ENCODE data around the gene VAPB. TPM values are rescaled to one million over a fixed set of nuclear protein-coding genes. Genes with fewer than 3 reads are reported as not detected.
"Not testable (repeated sequence)": the region's sequence is repeated elsewhere in the genome, so short reads cannot be mapped to it uniquely, and the experiment has no call there.

The VAPB gene
- total RNA-seq, 8 experiments from 2014 or later = 11.2 to 30.0 (median 23.1) TPM

DNA sequence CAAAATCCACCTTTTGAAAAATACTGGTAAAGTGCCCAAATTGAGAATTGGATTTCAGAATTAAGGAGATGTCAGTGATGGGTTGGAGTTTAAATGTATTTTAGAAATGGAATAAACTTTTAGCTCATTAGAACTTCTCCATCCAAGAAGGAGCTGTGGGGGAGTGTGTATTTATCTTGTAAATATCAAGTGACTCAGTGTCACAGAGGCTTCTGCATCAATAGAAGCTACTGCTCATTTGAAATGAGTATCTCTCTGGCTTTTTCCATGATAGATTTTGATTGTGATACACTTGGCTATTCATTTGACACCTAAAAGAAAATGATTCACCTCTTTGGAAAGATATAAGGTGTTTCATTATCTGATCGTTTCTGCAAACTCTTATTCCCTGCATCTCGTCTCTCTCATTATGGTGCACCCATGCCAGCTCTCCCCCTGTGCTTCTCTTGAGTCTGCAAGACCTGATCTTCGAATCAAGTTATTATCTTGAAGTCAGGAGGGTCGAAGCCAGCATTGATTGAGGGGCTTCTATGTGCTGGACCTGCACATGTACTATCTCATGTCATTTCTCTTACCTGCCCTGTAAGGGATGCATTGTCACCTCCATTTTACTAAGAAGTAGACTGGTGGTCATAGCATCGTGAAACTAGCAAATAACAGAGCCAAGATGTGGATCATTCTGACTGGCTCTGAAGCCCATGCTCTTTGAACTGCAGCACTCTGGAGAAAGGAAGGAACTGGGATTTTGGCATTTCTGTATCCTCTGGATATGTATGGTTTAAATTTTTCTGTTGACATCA lies 30.1 kb downstream of the VAPB start:
- no peak overlapping the region for H3K27ac ChIP-seq
- no peaks in the 10 kb centered on the region for H3K4me1 ChIP-seq (replicated peaks in 1 of 2)
- WGBS, 10 experiments = 17 to 100% (median 96%) methylated on average over 1 to 5 of the region's 5 CpGs; no CpG with 5 or more reads in 1 of the 10 experiments
- in situ Hi-C loops (cut with MboI; ENCODE audit: low pct_unique_long_range_greater_than_20kb in 2 of 9, low sequenced_read_pairs in 9 of 9, unreplicated experiment in 9 of 9) = no loop called here
- no peak overlapping the region for H3K4me3 ChIP-seq
- ATAC-seq (replicated peaks in 6 of 8) = no peak

DNA sequence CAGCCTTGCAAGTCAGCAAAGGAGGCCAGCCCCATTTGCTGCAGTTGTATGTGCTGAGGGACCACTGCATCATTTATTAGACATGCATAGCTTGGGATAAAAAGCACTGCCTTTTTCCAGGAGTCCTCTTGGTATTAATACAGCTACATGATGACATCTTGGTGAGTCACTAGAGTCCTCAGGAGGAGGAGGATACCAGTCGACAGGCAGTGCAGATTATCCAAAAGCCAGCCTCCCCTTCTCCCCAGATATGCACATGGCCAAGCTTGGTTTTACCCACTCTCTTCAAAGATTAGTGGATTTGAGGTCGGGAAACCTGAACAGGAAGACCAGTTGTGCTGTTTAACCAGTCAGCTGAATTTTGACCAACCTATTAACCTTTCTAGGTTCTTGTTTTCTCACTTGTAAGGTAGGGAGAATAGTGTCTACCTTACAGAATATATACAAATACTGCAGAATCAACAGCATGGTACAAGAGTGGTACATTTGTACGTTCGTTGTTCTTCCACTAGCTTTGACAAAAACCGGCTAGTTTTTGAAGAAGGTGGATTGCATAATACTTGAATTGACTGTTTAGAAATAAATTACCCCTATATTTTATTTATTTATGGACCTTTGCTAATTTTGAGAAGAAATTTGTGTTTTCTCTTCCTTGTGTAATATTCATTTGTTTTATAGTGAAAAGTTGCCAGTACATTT lies 31.9 kb downstream of the VAPB start:
- WGBS, 10 experiments = 62 to 95% (median 80%) methylated on average over 1 to 5 of the region's 5 CpGs; no CpG with 5 or more reads in 1 of the 10 experiments
- Histone ChIP-seq H3K27ac (no peak overlapping the region), H3K4me1 (replicated peaks in 1 of 2) (peaks cover 0 to 3% of the 10 kb centered on the region in 2 donors), H3K4me3 (no peak overlapping the region)
- in situ Hi-C loops (cut with MboI; ENCODE audit: low pct_unique_long_range_greater_than_20kb in 2 of 9, low sequenced_read_pairs in 9 of 9, unreplicated experiment in 9 of 9) = no loop called here
- ATAC-seq (replicated peaks in 6 of 8) = peak in 5 of 8 experiments; percentile 53 to 95 (median 74)

DNA sequence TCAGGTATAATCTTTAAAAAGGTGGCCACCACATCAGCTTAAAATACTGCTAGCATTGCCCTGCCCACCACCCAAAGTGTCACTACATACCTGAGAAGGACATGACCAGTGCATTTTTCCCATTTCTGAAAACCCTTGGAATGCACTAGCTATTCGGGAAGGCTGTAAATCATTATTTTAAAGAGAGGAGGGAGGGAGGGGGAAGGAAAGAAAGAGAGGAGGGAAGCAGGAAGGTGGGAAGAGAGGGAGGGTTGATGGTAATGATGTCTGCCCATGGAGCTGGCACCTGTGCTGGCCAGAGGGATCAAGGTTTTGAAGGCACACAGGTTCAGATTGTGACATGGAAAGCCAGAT lies 32.4 kb downstream of the VAPB start:
- in situ Hi-C loops (cut with MboI; ENCODE audit: low pct_unique_long_range_greater_than_20kb in 2 of 9, low sequenced_read_pairs in 9 of 9, unreplicated experiment in 9 of 9) = no loop called here
- Histone ChIP-seq H3K27ac (no peak overlapping the region), H3K4me1 (replicated peaks in 1 of 2) (peaks cover 0 to 3% of the 10 kb centered on the region in 2 donors), H3K4me3 (no peak overlapping the region)
- 17 to 80% (median 57%) methylated on average over 1 of the region's 1 CpG; no CpG with 5 or more reads in 5 of the 10 experiments for WGBS, 10 experiments
- ATAC-seq (replicated peaks in 6 of 8) = no peak

DNA sequence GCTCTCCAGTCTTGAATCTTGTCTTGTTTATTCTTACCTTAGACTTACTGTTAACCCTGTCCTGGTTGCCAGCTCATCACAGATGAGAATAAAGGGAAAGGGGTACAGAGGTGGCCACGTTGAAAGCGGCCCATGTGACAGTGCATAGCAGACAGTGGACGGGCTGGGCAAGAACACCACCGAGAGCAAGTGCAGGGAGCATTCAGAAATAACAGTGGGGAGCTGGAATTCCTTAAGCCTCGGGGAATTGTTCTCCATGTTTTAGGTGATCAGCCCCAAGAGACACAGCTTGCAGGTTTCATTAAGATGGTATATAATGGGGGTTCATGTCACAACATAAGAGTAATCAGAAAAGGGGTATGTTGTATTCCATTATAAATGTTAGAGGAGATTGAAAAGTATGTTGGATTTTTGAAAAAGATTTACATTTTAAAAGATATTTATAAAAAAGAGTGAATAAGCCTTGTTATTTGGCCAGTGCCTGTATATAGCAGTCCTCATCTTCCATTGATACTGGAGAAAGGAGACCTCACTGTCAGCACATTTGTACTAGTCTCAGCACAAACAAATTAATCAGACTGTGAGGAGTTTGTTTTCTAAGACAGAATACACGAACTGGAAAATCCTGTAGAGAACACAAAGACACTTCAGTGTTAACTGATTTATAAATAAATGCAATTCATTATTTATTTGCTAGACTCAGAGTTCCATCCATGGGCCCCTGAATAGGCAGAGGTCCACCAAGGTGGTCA lies 35.4 kb downstream of the VAPB start:
- Histone ChIP-seq H3K4me3 (no peak overlapping the region), H3K27ac (no peak overlapping the region), H3K4me1 (replicated peaks in 1 of 2) (peaks cover 0 to 3% of the 10 kb centered on the region in 2 donors)
- 40 to 100% (median 83%) methylated on average over 1 to 5 of the region's 6 CpGs for WGBS, 10 experiments
- peak in 1 of 8 experiments; percentile 56 for ATAC-seq (replicated peaks in 6 of 8)
- in situ Hi-C loops (cut with MboI; ENCODE audit: low pct_unique_long_range_greater_than_20kb in 2 of 9, low sequenced_read_pairs in 9 of 9, unreplicated experiment in 9 of 9) = no loop called here

DNA sequence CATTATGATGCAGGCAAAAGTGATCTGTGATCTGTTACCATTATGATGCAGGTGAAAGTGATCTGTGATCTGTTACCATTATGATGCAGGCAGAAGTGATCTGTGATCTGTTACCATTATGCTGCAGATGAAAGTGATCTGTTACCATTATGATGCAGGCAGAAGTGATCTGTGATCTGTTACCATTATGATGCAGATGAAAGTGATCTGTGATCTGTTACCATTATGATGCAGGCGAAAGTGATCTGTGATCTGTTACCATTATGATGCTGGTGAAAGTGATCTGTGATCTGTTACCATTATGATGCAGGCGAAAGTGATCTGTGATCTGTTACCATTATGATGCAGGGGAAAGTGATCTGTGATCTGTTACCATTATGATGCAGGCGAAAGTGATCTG lies 38.5 kb downstream of the VAPB start:
- WGBS, 10 experiments = 100% methylated on average over 1 to 3 of the region's 3 CpGs; no CpG with 5 or more reads in 4 of the 10 experiments
- not testable (repeated sequence) for ATAC-seq (replicated peaks in 6 of 8)

DNA sequence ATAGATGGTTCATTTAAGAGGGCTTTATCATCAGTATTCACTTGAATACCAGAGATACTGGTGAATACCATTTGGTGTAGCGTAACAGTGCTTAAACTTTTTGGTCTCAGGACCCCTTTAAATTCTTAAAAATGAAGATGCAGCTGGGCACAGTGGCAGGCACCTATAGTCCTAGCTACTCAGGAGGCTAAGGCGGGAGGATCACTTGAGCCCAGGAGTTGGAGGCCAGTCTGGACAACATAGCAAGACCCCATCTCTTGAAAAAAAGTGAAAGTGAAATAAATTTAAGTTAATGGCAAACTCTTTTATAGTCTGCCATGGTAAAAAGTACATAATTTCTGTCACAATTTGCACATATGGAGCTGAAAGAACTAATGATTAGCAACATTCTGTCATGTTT lies 39.3 kb downstream of the VAPB start:
- H3K4me3 ChIP-seq = no peak overlapping the region
- H3K27ac ChIP-seq = no peak overlapping the region
- peaks cover 0 to 3% of the 10 kb centered on the region in 2 donors for H3K4me1 ChIP-seq (replicated peaks in 1 of 2)
- ATAC-seq (replicated peaks in 6 of 8) = no peak
- in situ Hi-C loops (cut with MboI; ENCODE audit: low pct_unique_long_range_greater_than_20kb in 2 of 9, low sequenced_read_pairs in 9 of 9, unreplicated experiment in 9 of 9) = loop anchor here in 2 of 9 experiments (25.0 kb wide), 1 partner anchor 191 kb away; the partner anchor contains the start of gene ANKRD60 (in 2 of the 2)
- WGBS, 10 experiments = 86 to 100% (median 100%) methylated on average over 1 to 2 of the region's 2 CpGs

More for the DNA sequence above, 38.5 kb downstream of the VAPB start:
- in situ Hi-C loops (cut with MboI; ENCODE audit: low pct_unique_long_range_greater_than_20kb in 2 of 9, low sequenced_read_pairs in 9 of 9, unreplicated experiment in 9 of 9) = loop anchor here in 2 of 9 experiments (25.0 kb wide), 1 partner anchor 190 kb away; the partner anchor contains the start of gene ANKRD60 (in 2 of the 2)
- H3K4me3 ChIP-seq; H3K4me1 ChIP-seq (replicated peaks in 1 of 2); H3K27ac ChIP-seq: not testable (repeated sequence)

DNA sequence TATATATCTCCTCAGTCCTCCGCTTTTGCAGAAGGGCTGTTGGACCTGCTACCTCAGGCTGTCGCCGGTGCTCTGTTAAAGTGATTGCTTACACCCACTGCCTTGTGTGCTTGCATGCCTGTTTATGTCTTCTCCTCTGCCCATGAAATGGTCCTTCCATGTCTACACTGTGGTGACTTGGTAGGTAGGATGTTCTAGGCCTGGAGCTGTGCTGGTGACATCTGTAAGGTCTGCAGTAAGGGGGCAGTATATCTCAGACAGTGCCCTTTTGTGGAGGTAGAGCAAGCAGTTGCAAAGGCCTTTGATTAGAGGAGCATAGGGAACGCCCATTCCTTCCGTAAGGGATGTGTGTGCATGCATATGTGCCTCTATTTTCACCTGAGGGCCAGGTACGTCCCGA lies 40.3 kb downstream of the VAPB start:
- WGBS, 10 experiments = 96 to 100% (median 100%) methylated on average over 1 to 7 of the region's 7 CpGs; no CpG with 5 or more reads in 1 of the 10 experiments
- Histone ChIP-seq H3K4me1 (replicated peaks in 1 of 2) (peaks cover 0 to 3% of the 10 kb centered on the region in 2 donors), H3K27ac (no peak overlapping the region), H3K4me3 (no peak overlapping the region)
- in situ Hi-C loops (cut with MboI; ENCODE audit: low pct_unique_long_range_greater_than_20kb in 2 of 9, low sequenced_read_pairs in 9 of 9, unreplicated experiment in 9 of 9) = loop anchor here in 2 of 9 experiments (25.0 kb wide), 1 partner anchor 192 kb away; the partner anchor contains the start of gene ANKRD60 (in 2 of the 2)
- ATAC-seq (replicated peaks in 6 of 8) = no peak

DNA sequence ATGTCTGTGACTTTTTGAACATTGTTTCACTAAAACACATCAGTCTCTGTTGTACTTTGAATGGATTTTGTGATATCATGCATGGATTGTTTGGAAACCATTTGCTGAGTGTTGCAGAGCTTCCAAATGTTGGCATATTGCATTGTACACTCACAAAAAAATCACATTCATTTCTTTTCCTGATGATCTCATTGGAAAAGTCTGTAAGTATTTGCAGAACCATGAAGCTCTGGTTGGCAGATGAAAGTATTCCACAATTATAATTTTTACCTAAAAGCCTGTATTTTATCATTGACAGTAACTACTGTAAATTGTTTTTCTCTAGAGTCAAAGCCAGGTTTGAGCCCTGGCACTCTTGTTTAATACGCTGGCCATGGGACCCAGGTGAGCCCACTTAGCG lies 42.1 kb downstream of the VAPB start:
- WGBS, 10 experiments = 0 to 100% (median 98%) methylated on average over 1 to 2 of the region's 2 CpGs; no CpG with 5 or more reads in 2 of the 10 experiments

DNA sequence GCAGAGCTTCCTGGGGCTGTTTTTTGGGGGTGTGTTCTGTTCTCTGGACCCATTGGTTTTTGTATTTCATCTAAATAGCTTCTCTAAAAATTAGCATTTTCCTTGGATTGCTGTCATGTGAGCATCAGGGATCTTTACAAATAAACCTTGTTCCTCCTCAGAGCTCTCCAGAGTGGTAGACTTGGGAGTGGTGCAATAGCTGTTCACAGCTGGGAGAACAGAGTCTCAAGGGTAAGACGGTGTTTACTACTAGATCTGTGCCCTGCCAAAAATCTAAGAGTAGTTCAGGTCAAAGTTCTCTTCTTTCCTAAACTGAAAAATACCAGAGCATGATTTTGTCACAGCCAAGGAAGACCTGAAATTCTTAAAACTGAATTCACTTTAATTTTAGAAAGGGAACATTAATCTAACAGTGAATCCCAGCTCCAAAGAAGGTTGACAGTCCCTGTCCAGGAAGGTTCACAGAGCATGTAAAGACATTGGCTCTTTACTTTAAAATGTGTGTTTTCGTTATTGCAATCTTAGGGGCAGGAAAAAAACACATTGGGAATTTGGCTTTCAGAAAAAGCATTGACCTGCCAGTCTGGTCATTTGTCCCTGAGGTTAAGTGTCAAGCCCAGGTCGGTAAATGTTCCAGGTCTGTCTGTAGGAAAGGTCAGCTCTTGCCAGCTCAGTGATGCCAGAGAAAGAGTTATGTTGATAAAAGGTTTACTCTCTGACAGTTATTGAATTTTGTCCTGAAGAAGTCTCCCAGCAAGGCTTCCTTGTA lies 43.3 kb downstream of the VAPB start:
- no peak overlapping the region for H3K4me3 ChIP-seq
- H3K4me1 ChIP-seq (replicated peaks in 1 of 2) = no peaks in the 10 kb centered on the region
- no peak overlapping the region for H3K27ac ChIP-seq
- ATAC-seq (replicated peaks in 6 of 8) = peak in 2 of 8 experiments; percentile 54 to 67
- WGBS, 10 experiments = 71 to 100% (median 90%) methylated on average over 2 to 3 of the region's 3 CpGs; no CpG with 5 or more reads in 3 of the 10 experiments
- in situ Hi-C loops (cut with MboI; ENCODE audit: low pct_unique_long_range_greater_than_20kb in 2 of 9, low sequenced_read_pairs in 9 of 9, unreplicated experiment in 9 of 9) = loop anchor here in 2 of 9 experiments (25.0 kb wide), 1 partner anchor 195 kb away; the partner anchor contains the start of gene ANKRD60 (in 2 of the 2)

More for the DNA sequence above, 42.1 kb downstream of the VAPB start:
- no peak for ATAC-seq (replicated peaks in 6 of 8)
- Histone ChIP-seq H3K4me3 (no peak overlapping the region), H3K27ac (no peak overlapping the region), H3K4me1 (replicated peaks in 1 of 2) (no peaks in the 10 kb centered on the region)
- in situ Hi-C loops (cut with MboI; ENCODE audit: low pct_unique_long_range_greater_than_20kb in 2 of 9, low sequenced_read_pairs in 9 of 9, unreplicated experiment in 9 of 9) = loop anchor here in 2 of 9 experiments (25.0 kb wide), 1 partner anchor 194 kb away; the partner anchor contains the start of gene ANKRD60 (in 2 of the 2)

DNA sequence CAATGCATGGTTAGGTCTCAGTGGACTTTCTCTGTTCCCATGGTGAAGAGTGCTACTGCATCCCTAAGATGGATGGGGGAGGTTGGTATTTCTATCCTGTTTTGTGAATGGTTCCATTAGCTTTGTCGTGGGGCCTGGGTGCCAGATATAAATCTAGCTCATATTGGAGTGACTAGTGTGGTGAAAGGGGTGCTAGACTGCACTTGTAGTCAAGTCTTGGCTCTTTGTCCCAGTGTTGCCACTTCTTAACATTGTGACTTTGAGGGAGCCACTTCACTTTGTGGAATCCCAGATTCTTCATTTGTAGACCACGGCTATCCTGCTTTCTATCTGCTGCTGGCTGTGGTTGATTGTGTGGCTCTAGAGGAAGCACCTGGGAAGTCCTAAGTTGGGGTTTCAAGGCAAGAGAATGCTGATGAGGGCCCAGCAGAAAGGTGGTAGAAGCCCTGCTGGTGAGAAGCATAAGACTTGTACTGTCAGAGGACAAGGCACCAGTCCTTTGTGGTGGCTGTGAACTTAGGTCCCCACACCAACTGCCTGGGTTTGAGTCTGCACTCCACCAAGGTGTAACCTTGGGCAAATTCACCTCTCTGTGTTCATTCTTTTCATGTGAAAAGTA lies 44.1 kb downstream of the VAPB start:
- ATAC-seq (replicated peaks in 6 of 8) = no peak
- Histone ChIP-seq H3K4me1 (replicated peaks in 1 of 2) (no peaks in the 10 kb centered on the region), H3K27ac (no peak overlapping the region), H3K4me3 (no peak overlapping the region)
- 93 to 100% (median 100%) methylated on average over 1 to 2 of the region's 2 CpGs; no CpG with 5 or more reads in 7 of the 10 experiments for WGBS, 10 experiments
- in situ Hi-C loops (cut with MboI; ENCODE audit: low pct_unique_long_range_greater_than_20kb in 2 of 9, low sequenced_read_pairs in 9 of 9, unreplicated experiment in 9 of 9) = loop anchor here in 2 of 9 experiments (25.0 kb wide), 1 partner anchor 196 kb away; the partner anchor contains the start of gene ANKRD60 (in 2 of the 2)

DNA sequence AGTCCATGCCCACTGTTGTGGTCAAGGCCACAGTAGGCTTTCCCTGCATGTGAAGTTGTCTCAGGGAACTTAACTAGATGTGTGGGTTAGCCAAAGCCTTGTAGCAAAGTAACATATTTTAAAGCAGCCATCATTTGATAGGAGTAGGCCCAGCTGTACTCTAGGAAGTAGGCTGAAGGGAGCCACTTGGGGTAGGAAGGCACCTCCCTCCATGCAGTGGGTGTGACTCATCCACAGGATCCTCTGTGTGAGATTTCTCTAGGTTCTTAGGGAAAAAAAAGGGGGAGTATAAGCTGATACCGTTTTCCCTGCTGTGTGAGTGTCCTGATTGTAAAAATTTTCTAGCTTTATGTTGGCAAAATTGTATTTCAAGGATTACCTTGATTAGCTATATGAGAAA lies 44.7 kb downstream of the VAPB start:
- no peak overlapping the region for H3K4me3 ChIP-seq
- 17 to 86% (median 40%) methylated on average over 1 of the region's 1 CpG; no CpG with 5 or more reads in 5 of the 10 experiments for WGBS, 10 experiments
- H3K27ac ChIP-seq = no peak overlapping the region
- ATAC-seq (replicated peaks in 6 of 8) = peak in 2 of 8 experiments; percentile 96 to 97
- H3K4me1 ChIP-seq (replicated peaks in 1 of 2) = no peaks in the 10 kb centered on the region
- in situ Hi-C loops (cut with MboI; ENCODE audit: low pct_unique_long_range_greater_than_20kb in 2 of 9, low sequenced_read_pairs in 9 of 9, unreplicated experiment in 9 of 9) = loop anchor here in 2 of 9 experiments (25.0 kb wide), 1 partner anchor 196 kb away; the partner anchor contains the start of gene ANKRD60 (in 2 of the 2)
